ENCODE results near the gene CTAG1A.
"Not testable (repeated sequence)": the region's sequence is repeated elsewhere in the genome, so short reads cannot be mapped to it uniquely, and the experiment has no call there.

CTAG1A gene

DNA sequence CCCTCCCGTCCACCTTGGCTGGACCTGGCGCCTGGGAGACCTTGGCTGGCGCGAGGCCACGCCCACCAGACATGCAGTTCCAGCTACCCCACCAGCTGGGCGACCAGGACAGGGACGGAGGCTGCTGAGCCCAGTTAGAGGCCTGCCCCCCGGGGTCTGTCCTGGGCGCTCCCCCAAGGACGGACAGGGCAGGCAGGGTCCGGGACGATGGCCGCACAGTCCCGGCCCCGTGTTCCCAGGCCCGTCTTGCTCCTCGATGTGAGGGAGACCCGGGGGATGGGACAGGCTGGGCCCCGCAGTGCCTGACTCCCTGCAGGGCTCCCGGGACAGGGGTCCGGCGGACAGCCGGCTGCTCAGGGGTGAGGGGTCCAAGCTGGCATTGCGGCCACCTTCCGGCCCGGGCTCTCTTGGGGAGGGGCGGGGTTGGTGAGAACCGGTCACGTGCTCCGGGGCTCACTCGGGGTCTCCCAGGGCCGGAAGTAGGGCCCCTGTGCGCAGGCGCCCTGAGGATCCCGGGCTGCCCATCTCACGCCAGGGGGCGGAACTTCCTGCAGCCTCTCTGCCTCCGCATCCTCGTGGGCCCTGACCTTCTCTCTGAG is at the start of gene CTAG1A:
CTAG1A (plus strand) TSS at position 549 of the 599 bp plus-strand sequence. CDS start 74 bp downstream, outside the sequence.
- not testable (repeated sequence) for DNase-seq (ENCODE audit: low spot score)

DNA sequence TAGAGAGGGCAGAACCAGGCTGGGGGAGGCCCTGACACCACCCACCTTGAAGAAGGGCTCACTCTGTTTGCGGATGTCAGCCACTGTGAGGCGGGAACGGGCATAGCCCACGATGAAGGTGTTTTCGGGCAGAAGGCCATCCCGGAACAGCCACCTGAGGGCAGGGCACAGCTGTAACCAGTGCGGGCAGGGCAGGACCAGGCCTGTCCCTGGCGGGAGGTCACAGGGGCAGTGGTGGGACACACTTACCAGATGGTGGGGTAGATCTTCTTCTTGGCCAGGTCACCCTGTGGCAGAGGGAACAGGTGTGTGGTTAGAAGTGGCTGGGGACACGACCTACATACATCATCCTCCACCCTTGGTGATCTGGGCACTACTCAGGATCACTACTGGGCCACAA is 49.0 kb upstream of the CTAG1A start:
- no peak for DNase-seq (ENCODE audit: low spot score)

DNA sequence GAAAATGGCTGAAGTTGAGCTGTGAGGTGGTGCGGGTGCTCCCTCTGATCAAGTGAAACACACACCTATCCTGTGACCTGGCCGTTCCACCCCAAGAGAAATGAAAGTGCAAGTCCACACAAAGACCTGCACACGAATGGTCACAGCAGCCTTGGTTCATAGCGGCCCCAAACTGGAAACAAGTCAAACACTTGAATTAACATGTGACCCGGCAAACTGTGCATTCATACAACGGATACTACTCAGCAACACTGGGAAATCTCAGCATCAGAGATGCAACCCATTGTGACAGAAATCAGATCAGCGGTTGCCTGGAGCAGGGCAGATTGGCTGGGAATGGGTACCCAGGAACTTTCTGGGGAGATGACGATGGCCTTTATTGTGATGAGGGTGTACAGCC is 45.9 kb upstream of the CTAG1A start:
- no peak for DNase-seq (ENCODE audit: low spot score)

DNA sequence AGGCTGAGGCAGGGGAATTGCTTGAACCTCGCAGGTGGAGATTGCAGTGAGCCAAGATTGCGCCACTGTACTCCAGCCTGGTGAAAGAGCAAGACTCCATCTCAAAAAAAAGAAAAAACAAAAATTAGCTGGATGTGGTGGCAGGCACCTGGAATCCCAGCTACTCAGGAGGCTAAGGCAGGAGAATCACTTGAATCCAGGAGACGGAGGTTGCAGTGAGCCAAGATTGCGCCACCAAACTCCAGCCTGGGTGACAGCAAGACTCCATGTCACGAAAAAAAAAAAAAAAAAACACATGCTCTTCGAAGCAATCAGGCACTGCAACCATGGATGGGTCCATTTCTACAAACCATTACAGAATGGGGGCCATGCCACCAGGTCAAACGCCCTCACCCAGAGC is 44.6 kb upstream of the CTAG1A start:
- DNase-seq (ENCODE audit: low spot score): not testable (repeated sequence)

DNA sequence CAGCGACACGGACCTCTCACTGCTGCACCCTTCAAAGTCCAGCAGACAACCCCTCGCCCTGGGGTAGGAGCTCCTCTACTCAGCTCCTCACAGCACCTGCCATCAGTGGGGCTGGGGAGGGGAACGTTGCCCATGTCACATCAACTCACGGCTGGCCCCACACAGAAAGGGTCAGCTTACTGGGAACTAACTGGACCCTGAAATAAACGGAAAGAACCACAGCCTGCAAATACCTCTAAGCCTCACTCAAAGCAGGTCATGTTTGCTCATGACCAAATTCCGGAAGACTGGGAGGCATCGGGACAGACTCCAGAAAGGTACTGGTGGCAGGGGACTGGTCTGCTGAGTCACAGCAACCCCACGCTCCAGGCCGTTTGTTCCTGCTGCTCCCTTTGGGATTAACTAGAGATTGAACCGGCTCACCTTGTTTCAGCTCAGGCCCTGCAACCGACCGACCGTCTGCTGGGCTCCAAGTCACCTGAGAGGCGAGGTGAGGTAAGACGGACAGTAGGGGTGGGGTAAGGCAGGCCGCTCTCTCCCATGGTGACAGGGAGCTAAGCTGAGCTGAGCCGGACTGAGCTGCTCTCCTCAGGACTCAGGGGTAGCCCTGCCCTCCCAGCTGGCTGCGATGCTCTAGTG is 43.9 kb upstream of the CTAG1A start:
- no peak for DNase-seq (ENCODE audit: low spot score)

DNA sequence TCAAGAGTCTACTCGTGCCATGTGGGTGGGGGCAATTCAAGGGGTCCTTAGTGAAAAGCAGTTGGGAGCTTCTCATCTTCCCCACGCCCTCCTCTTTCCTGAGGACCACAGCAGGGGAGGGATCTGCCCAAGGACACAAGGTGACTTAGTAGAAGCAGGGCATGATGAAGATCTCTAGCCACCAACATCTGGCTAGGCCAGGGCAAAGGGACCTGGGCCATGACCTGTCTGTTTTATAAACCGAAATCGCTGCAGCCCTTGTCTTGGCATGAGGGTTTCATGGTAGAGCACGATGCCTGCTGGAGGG is 43.4 kb upstream of the CTAG1A start:
- no peak for DNase-seq (ENCODE audit: low spot score)

DNA sequence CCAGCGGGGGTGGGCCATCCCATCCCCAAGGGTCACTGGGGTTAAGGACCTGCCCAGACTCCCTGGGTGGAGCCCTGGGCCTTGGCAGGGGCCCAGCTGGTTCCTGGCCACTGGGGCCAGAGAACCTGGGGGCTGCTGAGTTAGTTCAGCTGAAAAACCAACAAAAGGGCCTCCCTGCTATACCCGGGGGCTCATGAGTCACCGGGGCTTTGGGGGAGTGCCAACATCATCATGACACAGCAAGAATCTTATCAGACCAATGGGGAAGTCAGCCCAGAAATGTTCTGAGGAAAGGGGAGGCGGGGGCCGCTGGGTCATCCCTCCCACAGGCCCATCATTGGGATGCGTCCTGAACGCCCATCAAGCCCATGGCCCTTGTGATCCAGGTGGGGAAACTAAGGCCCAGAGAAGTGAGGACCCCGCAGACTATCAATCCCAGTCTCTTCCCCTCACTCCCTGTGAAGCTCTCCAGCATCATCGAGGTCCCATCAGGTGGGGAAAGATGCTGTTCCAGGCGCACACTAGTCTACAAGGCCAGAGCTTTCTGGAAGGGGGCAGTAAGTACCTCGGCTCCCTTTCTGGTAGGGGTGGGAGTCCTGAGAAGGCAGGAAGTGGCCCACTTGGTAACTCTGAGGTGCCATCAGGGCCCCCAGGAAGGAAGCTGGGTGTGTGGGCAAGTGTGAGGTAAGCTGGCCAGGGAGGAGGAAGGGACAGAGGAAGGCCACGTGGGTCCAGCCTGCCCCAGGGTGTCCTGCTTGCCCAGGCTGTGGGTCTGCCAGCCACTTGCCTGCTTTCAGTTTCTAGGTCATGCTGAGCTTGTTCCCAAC is 42.8 kb upstream of the CTAG1A start:
- DNase-seq (ENCODE audit: low spot score): no peak

DNA sequence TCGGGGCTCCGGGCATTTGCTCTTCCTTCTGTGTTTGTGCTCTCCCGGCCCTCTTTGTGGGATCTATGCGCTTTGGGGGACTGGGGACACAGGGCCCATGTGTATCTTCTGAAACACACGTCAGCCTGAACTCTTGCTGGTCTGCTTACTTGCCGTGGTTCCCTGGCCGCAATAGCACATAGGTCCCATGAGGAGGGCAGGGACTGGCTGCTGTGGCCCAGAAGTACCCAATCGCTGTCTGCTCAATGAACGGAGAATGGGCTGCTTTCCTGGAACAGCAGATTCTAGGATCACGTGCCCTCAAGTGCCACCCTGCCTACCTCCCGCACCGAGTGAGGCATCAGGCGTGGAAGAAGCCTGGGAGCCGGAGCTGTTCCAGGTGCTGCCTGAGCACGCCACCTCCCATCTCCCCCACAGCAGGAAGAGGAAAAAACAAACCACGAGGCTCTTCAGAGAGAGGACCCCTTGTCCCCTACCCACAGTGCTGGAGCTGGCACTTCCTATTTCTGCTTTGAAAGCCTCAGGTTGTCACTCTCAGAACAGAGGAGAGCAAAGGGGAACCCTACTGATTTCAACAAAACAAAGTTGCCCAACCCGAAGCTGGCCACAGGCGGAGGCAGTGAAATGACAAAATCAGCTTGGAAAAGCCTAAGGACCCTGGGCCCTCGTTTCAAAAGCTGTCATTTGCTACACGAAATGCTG is 42.1 kb upstream of the CTAG1A start:
- DNase-seq (ENCODE audit: low spot score): no peak

DNA sequence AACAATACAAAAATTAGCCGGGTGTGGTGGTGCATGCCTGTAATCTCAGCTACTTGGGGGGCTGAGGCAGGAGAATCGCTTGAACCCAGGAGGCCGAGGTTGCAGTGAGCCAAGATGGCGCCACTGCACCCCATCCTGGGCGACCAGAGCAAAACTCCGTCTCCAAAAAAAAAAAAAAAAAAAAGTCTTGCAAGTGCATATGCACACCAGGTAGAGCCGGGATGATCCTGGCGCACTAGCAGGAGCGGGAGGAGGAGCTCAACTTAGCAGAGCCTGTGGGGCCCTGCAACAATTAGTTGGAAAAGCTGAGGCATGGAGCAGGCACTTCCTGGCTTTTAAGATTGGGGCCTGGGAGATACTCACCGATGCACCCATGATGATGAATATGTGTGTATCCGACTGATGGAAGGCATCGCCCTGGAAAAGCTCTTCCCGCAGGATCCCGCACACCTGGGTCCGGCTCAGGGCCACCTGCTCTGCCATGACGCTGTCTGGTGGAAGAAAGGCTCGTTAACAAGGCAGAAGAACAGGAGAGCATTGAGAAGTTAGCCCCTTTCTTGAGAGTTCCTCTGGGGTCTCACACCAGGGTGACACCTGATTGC is 39.2 kb upstream of the CTAG1A start:
- no peak for DNase-seq (ENCODE audit: low spot score)

DNA sequence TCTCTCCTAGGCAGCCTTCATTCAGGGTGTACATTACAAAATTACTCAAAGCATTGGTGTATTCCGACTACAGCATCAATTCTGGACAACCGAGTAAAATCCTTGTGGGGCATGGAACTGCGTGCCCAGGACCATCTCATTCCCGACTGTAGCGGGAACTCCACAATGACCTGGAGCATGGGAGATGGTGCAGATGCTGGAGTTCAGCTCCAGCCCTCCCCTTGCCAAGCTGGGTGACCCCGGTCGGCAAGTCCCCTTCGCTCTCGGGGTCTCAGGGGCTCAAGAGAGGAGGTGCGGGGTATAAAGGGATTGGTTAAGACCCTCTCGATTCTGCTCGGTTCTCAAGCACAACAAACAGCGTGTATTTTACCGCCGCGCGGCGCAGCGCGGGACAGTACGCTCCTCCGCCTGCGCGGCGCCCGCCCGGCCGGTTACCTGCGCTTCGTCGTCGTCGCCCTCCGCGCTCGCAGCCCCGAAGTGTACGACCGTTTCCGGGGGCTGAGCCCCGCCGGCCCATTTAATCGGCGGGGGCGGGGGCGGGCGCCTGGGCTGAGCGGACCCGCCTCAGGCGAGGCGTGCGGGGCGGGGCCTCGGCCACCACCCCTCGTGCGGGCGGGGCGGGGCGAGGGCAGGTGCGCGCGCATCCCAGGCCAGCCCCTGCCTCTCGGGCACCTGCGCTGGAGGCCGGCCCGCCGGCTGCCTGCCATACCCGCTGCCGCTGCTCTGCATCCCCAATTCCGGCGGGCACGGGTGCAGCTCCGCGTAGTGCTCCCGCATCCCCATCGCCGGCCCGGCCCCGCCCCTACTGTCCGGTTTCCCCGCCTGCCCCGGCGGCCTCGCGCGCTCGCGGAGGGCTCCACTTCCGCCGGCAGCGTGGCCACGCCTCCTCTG is 38.3 kb upstream of the CTAG1A start, which contains the start of gene G6PD:
G6PD (minus strand) TSS at position 493 of the 891 bp plus-strand sequence. CDS start 691 bp downstream, outside the sequence.
- DNase-seq (ENCODE audit: low spot score): peak; percentile 92

DNA sequence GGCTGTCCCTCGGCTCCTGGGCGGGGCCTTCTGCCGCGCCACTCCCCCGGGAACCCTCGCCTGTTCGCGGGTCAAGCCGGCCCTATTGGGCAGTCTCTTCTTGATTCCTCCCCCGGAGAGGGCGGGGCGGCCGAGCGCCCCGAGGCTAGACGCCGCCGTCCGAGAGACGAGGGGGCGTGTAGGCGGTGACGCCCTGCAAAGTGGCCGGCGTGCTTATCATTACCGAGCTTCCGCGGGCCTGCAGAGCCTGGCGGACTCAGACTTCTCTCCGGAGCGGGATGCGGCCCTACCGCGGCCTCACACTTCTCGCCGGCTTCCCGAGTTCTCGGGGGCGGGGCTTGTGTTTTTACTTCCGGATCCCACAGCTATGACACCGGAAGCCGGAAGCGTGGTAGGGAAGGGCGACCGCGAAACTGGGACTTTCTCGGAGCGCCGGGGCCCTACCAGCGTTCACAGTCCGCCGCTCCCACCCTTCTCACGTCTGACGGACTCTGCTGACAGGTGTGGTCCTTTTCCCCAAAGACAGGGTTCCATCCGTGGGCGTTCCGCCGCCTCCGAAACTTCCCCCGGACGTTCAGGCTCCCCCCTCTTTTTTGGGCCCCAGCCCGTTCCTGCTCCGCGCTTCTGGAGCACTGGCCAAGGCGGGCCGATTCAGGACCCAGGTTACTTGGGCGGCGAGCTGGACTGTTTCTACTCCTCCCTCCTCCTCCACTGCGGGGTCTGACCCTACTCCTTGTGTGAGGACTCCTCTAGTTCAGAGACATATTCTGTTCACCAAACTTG is 37.5 kb upstream of the CTAG1A start, which contains the start of gene IKBKG:
IKBKG (plus strand) TSS at position 376 of the 783 bp plus-strand sequence. CDS start 4,383 bp downstream, outside the sequence.
- DNase-seq (ENCODE audit: low spot score): peak; percentile 86

DNA sequence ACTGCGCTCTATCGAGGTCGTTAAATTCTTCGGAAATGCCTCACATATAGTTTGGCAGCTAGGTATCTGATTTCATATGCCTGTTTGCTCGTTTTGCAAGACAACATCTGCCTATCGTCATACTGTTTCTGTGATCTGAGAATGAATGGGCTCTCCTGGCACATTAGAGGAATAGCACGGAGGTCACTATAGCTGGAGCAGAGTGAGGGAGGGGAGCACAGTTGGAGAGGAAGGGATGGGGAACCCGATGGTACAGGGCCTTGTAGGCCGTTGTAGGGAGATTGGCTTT is 37.0 kb upstream of the CTAG1A start:
- no peak for DNase-seq (ENCODE audit: low spot score)

DNA sequence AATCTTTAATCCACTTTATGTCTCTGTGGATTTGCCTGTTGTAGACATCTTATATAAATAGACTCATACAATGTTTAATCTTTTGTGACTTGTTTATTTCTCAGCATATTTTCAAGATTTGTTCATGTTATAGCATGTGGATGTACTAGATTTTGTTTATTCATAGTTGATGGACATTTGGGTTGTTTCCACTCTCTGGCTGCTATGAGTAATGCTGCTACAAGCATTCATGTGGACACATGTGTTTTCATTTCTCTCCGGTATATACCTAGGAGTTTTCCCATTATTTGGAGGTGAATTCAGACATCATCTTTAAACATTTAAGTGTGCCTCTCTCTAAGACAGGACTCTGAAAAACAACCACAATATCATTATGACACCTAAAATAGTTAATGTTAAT is 35.2 kb upstream of the CTAG1A start:
- no peak for DNase-seq (ENCODE audit: low spot score)

DNA sequence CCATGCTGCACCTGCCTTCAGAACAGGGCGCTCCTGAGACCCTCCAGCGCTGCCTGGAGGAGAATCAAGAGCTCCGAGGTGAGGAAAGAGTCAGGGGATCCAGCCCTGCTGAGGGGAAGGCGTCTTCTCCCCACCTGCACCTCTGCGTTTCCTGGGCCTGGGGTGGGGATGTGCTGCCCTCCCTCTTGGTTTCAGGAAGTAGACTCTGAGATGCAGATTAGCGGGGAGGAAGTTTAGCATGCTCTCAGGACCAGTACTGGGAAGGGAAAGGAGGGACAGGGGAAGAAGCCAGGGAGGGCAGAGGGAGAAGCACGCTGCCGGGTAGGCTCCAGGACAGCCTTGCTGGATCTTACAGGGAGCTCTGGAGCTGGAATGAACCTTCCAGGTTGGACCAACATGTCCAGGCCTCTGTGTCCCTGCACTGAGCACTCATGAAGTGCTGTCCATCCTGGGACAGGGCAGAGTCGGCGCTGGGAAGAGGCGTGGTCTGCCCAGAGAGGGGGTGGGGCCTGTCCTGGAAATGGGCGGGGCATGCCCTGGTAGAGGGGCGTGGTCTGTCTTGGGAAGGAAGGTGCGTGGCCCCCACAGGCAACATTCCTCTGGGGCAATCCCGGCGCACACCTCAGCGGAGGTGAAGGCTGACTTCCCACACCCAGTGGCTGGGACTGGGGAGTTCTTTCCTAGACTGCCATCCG is 32.7 kb upstream of the CTAG1A start:
- not testable (repeated sequence) for DNase-seq (ENCODE audit: low spot score)

DNA sequence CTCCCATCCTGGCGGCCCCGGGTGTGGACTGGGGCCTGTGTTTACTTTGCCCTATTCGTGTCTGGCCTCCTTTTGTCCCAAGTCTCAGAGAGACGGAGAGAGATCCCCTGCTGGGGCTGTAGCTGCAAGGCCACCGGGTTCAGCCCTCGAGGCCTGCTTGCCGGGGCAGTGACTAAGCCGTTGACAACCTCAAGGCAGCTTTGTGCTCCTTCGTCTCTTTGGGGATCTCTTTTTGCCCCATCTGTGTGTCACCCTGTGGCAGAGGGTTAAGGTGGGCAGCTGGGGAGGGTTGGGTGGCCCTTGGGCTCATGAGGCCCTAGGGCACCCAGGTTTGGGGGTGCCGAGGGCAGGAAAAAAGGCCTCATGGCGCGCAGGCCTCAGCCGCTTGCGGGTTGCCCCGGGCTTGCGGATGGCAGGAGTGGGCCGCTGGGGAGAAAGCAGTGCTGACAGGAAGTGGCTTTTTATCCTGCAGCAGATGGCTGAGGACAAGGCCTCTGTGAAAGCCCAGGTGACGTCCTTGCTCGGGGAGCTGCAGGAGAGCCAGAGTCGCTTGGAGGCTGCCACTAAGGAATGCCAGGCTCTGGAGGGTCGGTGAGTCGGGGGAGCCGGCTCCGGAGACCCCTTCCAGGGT is 26.8 kb upstream of the CTAG1A start:
- not testable (repeated sequence) for DNase-seq (ENCODE audit: low spot score)

DNA sequence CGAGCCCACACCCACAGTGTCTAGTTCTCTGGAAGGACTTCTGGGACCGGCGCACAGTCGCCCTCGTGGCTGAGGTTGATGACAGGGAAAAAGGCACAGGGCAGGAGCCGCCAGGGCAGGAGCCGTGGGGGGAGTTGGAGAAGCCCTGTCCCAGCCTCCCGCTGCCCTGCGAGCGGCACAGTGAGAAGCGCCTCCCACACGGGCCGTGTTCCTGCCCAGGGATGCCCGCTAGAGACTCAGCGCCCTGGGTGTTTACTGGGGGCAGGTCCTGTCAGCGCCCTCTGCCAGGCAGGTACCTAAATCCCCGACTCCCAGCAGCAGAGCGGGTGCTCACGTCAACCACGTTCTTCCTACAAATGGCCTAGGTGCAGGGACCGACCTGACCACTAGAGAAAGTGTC is 26.0 kb upstream of the CTAG1A start:
- not testable (repeated sequence) for DNase-seq (ENCODE audit: low spot score)

DNA sequence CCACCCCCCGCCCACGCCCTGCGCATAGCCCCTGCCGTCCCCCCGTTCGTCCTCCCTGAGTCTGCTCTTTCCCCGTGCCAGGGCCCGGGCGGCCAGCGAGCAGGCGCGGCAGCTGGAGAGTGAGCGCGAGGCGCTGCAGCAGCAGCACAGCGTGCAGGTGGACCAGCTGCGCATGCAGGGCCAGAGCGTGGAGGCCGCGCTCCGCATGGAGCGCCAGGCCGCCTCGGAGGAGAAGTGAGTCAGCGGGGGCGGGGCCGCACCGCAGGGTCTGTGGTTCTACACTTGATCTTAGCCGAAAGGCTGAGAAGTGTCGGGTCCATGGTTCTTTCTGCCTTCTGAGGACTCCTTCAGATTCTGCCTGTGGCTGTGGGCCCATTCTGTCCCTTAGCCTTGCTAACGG is 24.6 kb upstream of the CTAG1A start:
- not testable (repeated sequence) for DNase-seq (ENCODE audit: low spot score)

DNA sequence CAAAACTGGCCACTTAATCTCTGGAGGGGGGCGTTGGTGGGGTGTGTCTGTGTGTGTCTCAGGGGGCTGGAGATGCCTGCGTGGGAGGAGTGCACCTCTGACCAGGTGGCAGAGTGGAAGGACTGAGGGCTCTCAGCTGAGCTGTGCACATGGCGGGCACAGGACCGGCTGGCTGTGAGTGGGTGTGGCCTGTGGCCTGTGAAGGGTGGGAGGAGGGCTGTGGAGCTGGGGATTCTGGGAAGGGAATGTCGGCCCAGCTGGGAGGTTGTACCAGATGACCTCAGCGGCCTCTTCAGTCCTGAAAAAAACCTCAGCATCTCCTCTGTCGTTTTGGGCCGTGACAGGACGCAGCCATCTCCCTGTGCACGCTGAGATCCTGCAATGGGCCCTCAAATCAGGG is 22.6 kb upstream of the CTAG1A start:
- DNase-seq (ENCODE audit: low spot score): not testable (repeated sequence)

DNA sequence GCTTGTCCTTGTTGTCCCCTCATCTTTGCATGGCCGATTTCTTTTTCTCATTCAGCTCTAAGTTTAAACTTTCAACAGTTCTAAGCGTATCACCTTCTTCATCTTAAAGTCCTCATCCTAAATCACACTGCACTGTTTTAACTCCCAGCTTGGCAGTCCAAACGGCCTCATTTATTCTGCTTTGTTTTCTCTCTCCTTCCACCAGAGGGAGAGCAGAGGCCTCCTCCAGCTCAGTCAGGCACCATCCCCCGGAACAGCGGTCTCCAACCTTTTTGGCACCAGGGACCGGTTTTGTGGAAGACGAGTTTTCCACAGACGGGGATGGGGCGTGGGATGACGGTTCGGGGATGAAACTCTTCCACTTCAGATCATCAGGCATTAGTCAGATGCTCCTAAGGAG is 14.6 kb upstream of the CTAG1A start:
- not testable (repeated sequence) for DNase-seq (ENCODE audit: low spot score)
